IMR-90 (cell line): ENCODE results near the gene TNFAIP8. TPM values are rescaled to one million over a fixed set of nuclear protein-coding genes. Genes with fewer than 3 reads are reported as not detected.
A peak's percentile ranks its signal among the peaks of the same experiment; 100 is the strongest.

Source experiments
- ATAC-seq: fragments of 200-7000 bp; cut with Tn5 transposase; 2 replicates; pipeline ENCODE4 v1.9.1; 2020; ENCODE audit warnings: low read depth, mild to moderate bottlenecking, moderate library complexity
- BruUV-seq: library from RNA; stranded (reverse); fragments of 400-500 nt; replicated peaks from 2 replicates; lab custom pipeline; 2021; lab: Mats Ljungman, UMichigan
- CTCF ChIA-PET: fragments of 300-600 bp; formaldehyde crosslinking; extraction: SDS; loops from one replicate; lab custom pipeline; 2021; ENCODE audit warnings: antibody characterized with exemption; lab: Yijun Ruan, JAX
- POLR2A ChIA-PET: fragments of 300-600 bp; sonication (Branson Sonifier 250); formaldehyde crosslinking; loops from one replicate; lab custom pipeline; 2022; ENCODE audit warnings: antibody characterized with exemption; ENCODE audit not compliant: unreplicated experiment; lab: Charles Lee
- DNase-seq: peaks from one replicate; pipeline ENCODE4 v3.0.0; 2013
- H2AFZ ChIP-seq: replicated peaks from 2 replicates; pipeline ENCODE3; 2013; ENCODE audit warnings: low read length, mild to moderate bottlenecking; ENCODE audit not compliant: poor library complexity
- H2AK5ac ChIP-seq: 2 replicates; pipeline ENCODE4 v1.6.1; 2013; ENCODE audit warnings: low read depth, low read length, inconsistent platforms
- H2AK9ac ChIP-seq: replicated peaks from 2 replicates; pipeline ENCODE3; 2013; ENCODE audit warnings: mild to moderate bottlenecking, low read depth, low read length, moderate library complexity; ENCODE audit not compliant: poor library complexity
- H2BK120ac ChIP-seq: 2 replicates; pipeline ENCODE4 v1.6.1; 2013; ENCODE audit warnings: low read depth, low read length, inconsistent platforms
- H2BK15ac ChIP-seq: 3 replicates; pipeline ENCODE4 v1.6.1; 2013; ENCODE audit warnings: low read depth, low read length, inconsistent platforms
- H2BK20ac ChIP-seq: 2 replicates; pipeline ENCODE4 v1.6.1; 2013; ENCODE audit warnings: low read depth, mild to moderate bottlenecking, inconsistent platforms, low read length, moderate library complexity
- H2BK5ac ChIP-seq: 2 replicates; pipeline ENCODE4 v1.6.1; 2013; ENCODE audit warnings: mild to moderate bottlenecking, low read depth, low read length, inconsistent platforms; ENCODE audit not compliant: poor library complexity, severe bottlenecking
- H3K14ac ChIP-seq: replicated peaks from 2 replicates; pipeline ENCODE4 v1.6.1; 2013; ENCODE audit warnings: low read depth, low read length, inconsistent platforms
- H3K18ac ChIP-seq: 2 replicates; pipeline ENCODE4 v1.6.1; 2013; ENCODE audit warnings: low read depth, low read length, control low read depth
- H3K23ac ChIP-seq: 2 replicates; pipeline ENCODE4 v1.6.1; 2013; ENCODE audit warnings: low read depth, low read length, inconsistent platforms
- H3K27ac ChIP-seq: 2 replicates; pipeline ENCODE4 v1.5.1; 2013; ENCODE audit warnings: mild to moderate bottlenecking, control low read depth, low read length; ENCODE audit not compliant: insufficient read depth
- H3K27me3 ChIP-seq: 2 replicates; pipeline ENCODE4 v1.6.1; 2013; ENCODE audit warnings: low read length; ENCODE audit not compliant: control insufficient read depth, insufficient read depth
- H3K36me3 ChIP-seq: 2 replicates; pipeline ENCODE4 v1.6.1; 2013; ENCODE audit warnings: low read length, mixed read lengths; ENCODE audit not compliant: control insufficient read depth, insufficient read depth
- H3K4ac ChIP-seq: 2 replicates; pipeline ENCODE4 v1.6.1; 2013; ENCODE audit warnings: low read depth, low read length, inconsistent platforms
- H3K4me1 ChIP-seq: 2 replicates; pipeline ENCODE4 v1.6.1; 2013; ENCODE audit warnings: low read length, mixed read lengths; ENCODE audit not compliant: control insufficient read depth, insufficient read depth
- H3K4me2 ChIP-seq: 2 replicates; pipeline ENCODE4 v1.6.1; 2013; ENCODE audit warnings: low read depth, mild to moderate bottlenecking, control low read depth, low read length, moderate library complexity
- H3K4me3 ChIP-seq: 2 replicates; pipeline ENCODE4 v1.5.1; 2013; ENCODE audit warnings: low read depth, mild to moderate bottlenecking, control low read depth, low read length, moderate library complexity; ENCODE audit not compliant: insufficient read depth
- H3K56ac ChIP-seq: 2 replicates; pipeline ENCODE4 v1.6.1; 2013; ENCODE audit warnings: low read length, inconsistent platforms; ENCODE audit not compliant: insufficient read depth; ENCODE audit errors: extremely low read depth
- H3K79me1 ChIP-seq, 2 experiments: 2 replicates each; pipeline ENCODE4 v1.6.1; 2013; ENCODE audit warnings: low read length in 2 of 2, inconsistent platforms in 1 of 2, low read depth in 1 of 2
- H3K9ac ChIP-seq: 2 replicates; pipeline ENCODE4 v1.6.1; 2013; ENCODE audit warnings: low read depth, low read length, control low read depth
- H3K9me1 ChIP-seq: 2 replicates; pipeline ENCODE4 v1.6.1; 2013; ENCODE audit warnings: low read length, inconsistent platforms; ENCODE audit not compliant: insufficient read depth
- H3K9me3 ChIP-seq: 2 replicates; pipeline ENCODE4 v1.6.1; 2013; ENCODE audit warnings: low read length; ENCODE audit not compliant: control insufficient read depth, insufficient read depth
- H4K20me1 ChIP-seq: 2 replicates; pipeline ENCODE4 v1.6.1; 2013; ENCODE audit warnings: low read length, inconsistent platforms; ENCODE audit not compliant: insufficient read depth
- H4K5ac ChIP-seq: 2 replicates; pipeline ENCODE4 v1.6.1; 2013; ENCODE audit warnings: mild to moderate bottlenecking, low read depth, low read length, control low read depth
- H4K8ac ChIP-seq, 2 experiments: 2 replicates each; pipeline ENCODE4 v1.6.1; 2013; ENCODE audit warnings: low read depth in 2 of 2, low read length in 2 of 2, control low read depth in 1 of 2, inconsistent platforms in 1 of 2
- H4K91ac ChIP-seq: 2 replicates; pipeline ENCODE4 v1.6.1; 2013; ENCODE audit warnings: low read depth, low read length, inconsistent platforms; ENCODE audit not compliant: insufficient read depth
- BHLHE40 ChIP-seq: fragments of 150-350 bp; IDR thresholded peaks from 2 replicates; pipeline ENCODE4 v1.6.1; 2016; ENCODE audit warnings: mild to moderate bottlenecking, low read depth, low read length
- CEBPB ChIP-seq: IDR thresholded peaks from 2 replicates; pipeline ENCODE4 v1.6.1; 2012; ENCODE audit warnings: low read depth, low read length, improper control_type of control experiment
- CHD1 ChIP-seq: IDR thresholded peaks from 2 replicates; pipeline ENCODE4 v1.6.1; 2012; ENCODE audit warnings: low read depth, low read length, improper control_type of control experiment
- MAFK ChIP-seq: IDR thresholded peaks from 2 replicates; pipeline ENCODE4 v1.6.1; 2012; ENCODE audit warnings: low read depth, low read length, improper control_type of control experiment
- MAZ ChIP-seq: IDR thresholded peaks from 2 replicates; pipeline ENCODE4 v1.6.1; 2012; ENCODE audit warnings: low read depth, mild to moderate bottlenecking, low read length, improper control_type of control experiment, moderate library complexity, borderline replicate concordance
- MXI1 ChIP-seq: IDR thresholded peaks from 2 replicates; pipeline ENCODE4 v1.6.1; 2012; ENCODE audit warnings: low read depth, mild to moderate bottlenecking, low read length, moderate library complexity, borderline replicate concordance
- NFE2L2 ChIP-seq: fragments of 150-350 bp; IDR thresholded peaks from 2 replicates; pipeline ENCODE4 v1.6.1; 2016; ENCODE audit warnings: low read depth, mild to moderate bottlenecking, low read length
- POLR2A ChIP-seq: IDR thresholded peaks from 2 replicates; pipeline ENCODE4 v1.6.1; 2012; ENCODE audit warnings: mild to moderate bottlenecking, low read depth, low read length
- RAD21 ChIP-seq: IDR thresholded peaks from 2 replicates; pipeline ENCODE4 v1.6.1; 2012; ENCODE audit warnings: low read length, improper control_type of control experiment
- RCOR1 ChIP-seq: IDR thresholded peaks from 2 replicates; pipeline ENCODE4 v1.6.1; 2012; ENCODE audit warnings: mild to moderate bottlenecking, low read length, improper control_type of control experiment; ENCODE audit not compliant: insufficient replicate concordance
- SMC3 ChIP-seq: fragments of 150-350 bp; IDR thresholded peaks from 2 replicates; pipeline ENCODE4 v1.6.1; 2016; ENCODE audit warnings: low read depth, mild to moderate bottlenecking, antibody characterized with exemption, low read length, moderate library complexity
- WGBS, 2 experiments: methylation state at CpG; one replicate each; pipeline versions ENCODE4 v1.1.5 to v1.1.7; 2013; ENCODE audit warnings: missing lambda C conversion rate in 2 of 2; ENCODE audit not compliant: insufficient read length in 1 of 2; ENCODE audit errors: extremely low coverage in 2 of 2; 5-methylcytosine and 5-hydroxymethylcytosine counted together
- dilution Hi-C: fragments of 300-500 bp; cut with HindIII; formaldehyde crosslinking; loops from one replicate; pipeline ENCODE4 v1.14.3; 2018; ENCODE audit warnings: low sequenced_read_pairs; ENCODE audit not compliant: unreplicated experiment
- in situ Hi-C: fragments of 300-500 bp; cut with MboI; formaldehyde crosslinking; loops from 3 replicates; pipeline ENCODE4 v1.14.3; 2019; ENCODE audit warnings: low sequenced_read_pairs, inconsistent platforms, mixed read lengths
- intact Hi-C: fragments of 100-400 bp; cut with micrococcal nuclease; formaldehyde crosslinking; loops from 2 replicates; pipeline ENCODE4 v1.10.0; 2022
- polyA plus RNA-seq, 3 experiments: library from polyadenylated mRNA; depleted of rRNA; stranded (reverse); fragments of >200 nt; gene quantifications; 2 replicates each; pipeline ENCODE4 v1.2.3, GENCODE V29; 2012; ENCODE audit warnings: low replicate concordance in 1 of 3
- total RNA-seq: library from RNA; depleted of rRNA; stranded (reverse); fragments of >200 nt; gene quantifications from 2 replicates; pipeline ENCODE4 v1.2.3, GENCODE V29; 2012
- TF ChIP-seq, protein P1 (sequence below): conservative IDR thresholded peaks from 2 replicates; pipeline ENCODE4 v1.5.1; 2012; ENCODE audit warnings: mild to moderate bottlenecking, low read depth, low read length, improper control_type of control experiment
- TF ChIP-seq, protein P2 (sequence below): fragments of 150-350 bp; IDR thresholded peaks from 2 replicates; pipeline ENCODE4 v1.6.1; 2017; ENCODE audit warnings: mild to moderate bottlenecking, antibody characterized with exemption, low read length, low read depth

The TNFAIP8 gene
- total and polyA plus RNA-seq, 2 of the 4 experiments (the other 2 are of a cell fraction) = 20.3 to 29.9 TPM

DNA sequence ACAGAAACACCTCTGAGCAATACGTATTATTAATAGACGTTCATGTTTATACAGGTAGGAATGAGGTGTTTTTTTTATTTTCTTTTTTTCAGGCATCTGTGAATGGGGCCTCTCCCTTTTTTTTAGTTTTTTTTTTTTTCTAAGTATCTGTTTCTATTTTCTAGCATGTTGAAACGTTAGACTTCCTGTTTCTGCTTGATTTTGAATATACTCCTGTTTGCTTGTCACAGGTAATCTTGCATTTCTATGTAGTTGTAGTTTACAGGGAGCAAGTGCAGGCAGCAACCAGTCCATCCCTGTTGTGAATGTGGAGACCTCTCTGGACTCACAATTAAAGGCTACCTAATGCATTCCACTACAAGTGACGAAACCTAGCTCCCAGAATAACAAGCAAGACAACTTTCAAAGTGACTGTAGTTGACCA lies 22.8 kb upstream of the TNFAIP8 start:
- H4K5ac ChIP-seq = no peak overlapping the region
- in situ Hi-C loops = no loop called here
- no peak overlapping the region for H3K27ac ChIP-seq
- H3K9me1 ChIP-seq = peaks cover 19% of the 10 kb centered on the region
- dilution Hi-C loops = no loop called here
- intact Hi-C loops = no loop called here
- no peak overlapping the region for H3K14ac ChIP-seq
- no peak overlapping the region for H3K23ac ChIP-seq
- H2AK5ac ChIP-seq = no peak overlapping the region
- H2BK20ac ChIP-seq = no peak overlapping the region
- ATAC-seq = no peak
- H3K27me3 ChIP-seq = no peaks in the 10 kb centered on the region
- no peak overlapping the region for H4K91ac ChIP-seq
- no peak overlapping the region for H2BK15ac ChIP-seq
- POLR2A ChIA-PET = no interaction called here
- H2AK9ac ChIP-seq = no peak overlapping the region
- no peak overlapping the region for H3K4me3 ChIP-seq
- no peak for TF ChIP-seq POLR2A
- TF ChIP-seq RAD21 = no peak
- TF ChIP-seq, protein P1, sequence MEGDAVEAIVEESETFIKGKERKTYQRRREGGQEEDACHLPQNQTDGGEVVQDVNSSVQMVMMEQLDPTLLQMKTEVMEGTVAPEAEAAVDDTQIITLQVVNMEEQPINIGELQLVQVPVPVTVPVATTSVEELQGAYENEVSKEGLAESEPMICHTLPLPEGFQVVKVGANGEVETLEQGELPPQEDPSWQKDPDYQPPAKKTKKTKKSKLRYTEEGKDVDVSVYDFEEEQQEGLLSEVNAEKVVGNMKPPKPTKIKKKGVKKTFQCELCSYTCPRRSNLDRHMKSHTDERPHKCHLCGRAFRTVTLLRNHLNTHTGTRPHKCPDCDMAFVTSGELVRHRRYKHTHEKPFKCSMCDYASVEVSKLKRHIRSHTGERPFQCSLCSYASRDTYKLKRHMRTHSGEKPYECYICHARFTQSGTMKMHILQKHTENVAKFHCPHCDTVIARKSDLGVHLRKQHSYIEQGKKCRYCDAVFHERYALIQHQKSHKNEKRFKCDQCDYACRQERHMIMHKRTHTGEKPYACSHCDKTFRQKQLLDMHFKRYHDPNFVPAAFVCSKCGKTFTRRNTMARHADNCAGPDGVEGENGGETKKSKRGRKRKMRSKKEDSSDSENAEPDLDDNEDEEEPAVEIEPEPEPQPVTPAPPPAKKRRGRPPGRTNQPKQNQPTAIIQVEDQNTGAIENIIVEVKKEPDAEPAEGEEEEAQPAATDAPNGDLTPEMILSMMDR = no peak
- TF ChIP-seq CEBPB = no peak
- TF ChIP-seq, protein P2, sequence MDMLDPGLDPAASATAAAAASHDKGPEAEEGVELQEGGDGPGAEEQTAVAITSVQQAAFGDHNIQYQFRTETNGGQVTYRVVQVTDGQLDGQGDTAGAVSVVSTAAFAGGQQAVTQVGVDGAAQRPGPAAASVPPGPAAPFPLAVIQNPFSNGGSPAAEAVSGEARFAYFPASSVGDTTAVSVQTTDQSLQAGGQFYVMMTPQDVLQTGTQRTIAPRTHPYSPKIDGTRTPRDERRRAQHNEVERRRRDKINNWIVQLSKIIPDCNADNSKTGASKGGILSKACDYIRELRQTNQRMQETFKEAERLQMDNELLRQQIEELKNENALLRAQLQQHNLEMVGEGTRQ = no peak
- no peak for TF ChIP-seq BHLHE40
- no peak for TF ChIP-seq NFE2L2
- no peak for TF ChIP-seq MAZ
- TF ChIP-seq MAFK = no peak
- no peak for TF ChIP-seq MXI1
- TF ChIP-seq SMC3 = no peak
- TF ChIP-seq CHD1 = no peak
- TF ChIP-seq RCOR1 = no peak
- no peak overlapping the region for H3K4ac ChIP-seq
- H3K9me3 ChIP-seq = no peaks in the 10 kb centered on the region
- WGBS, 2 experiments = no CpG with 5 or more reads among the region's 4 CpGs
- no peak overlapping the region for H2AFZ ChIP-seq
- peaks cover 0 to 36% of the 10 kb centered on the region in 2 experiments; a peak in 3 of 4 replicates for H3K79me1 ChIP-seq
- CTCF ChIA-PET = interaction anchor here (0.5 to 1.8 kb wide), 4 partner anchors 18 to 79 kb away, joined by 3 to 7 read pairs (median 3); no protein-coding TSS in a partner anchor
- no peak overlapping the region for H2BK5ac ChIP-seq
- H3K56ac ChIP-seq = no peak overlapping the region
- no peak overlapping the region; a peak in 1 of 4 replicates for H4K8ac ChIP-seq
- no peak overlapping the region for H3K4me2 ChIP-seq
- 0 out of 2 replicates have a peak, but pooled peaks cover 3% of the 10 kb centered on the region for H4K20me1 ChIP-seq
- no peak for DNase-seq
- H3K18ac ChIP-seq = peak overlapping the region; percentile 20; the same call in 1 of the 2 replicates
- peaks cover 20% of the 10 kb centered on the region for H3K4me1 ChIP-seq
- no TSS peak for BruUV-seq
- no peak overlapping the region for H2BK120ac ChIP-seq
- H3K36me3 ChIP-seq = no peaks in the 10 kb centered on the region
- H3K9ac ChIP-seq = no peak overlapping the region
